CD4-positive, alpha-beta T cell treated with Interleukin-17A for 1 hour (primary cell): ENCODE results near the gene AFF3.
"Not testable (repeated sequence)": the region's sequence is repeated elsewhere in the genome, so short reads cannot be mapped to it uniquely, and the experiment has no call there.

Source experiments
- DNase-seq: peaks from one replicate; pipeline ENCODE4 v3.0.0-alpha.2; 2020

Gene AFF3

GRCh38 chr2:99776206-99776905, 366.0 kb downstream of the AFF3 start:
- no peak for DNase-seq

GRCh38 chr2:99775585-99775984, 366.8 kb downstream of the AFF3 start:
- DNase-seq: no peak

DNA sequence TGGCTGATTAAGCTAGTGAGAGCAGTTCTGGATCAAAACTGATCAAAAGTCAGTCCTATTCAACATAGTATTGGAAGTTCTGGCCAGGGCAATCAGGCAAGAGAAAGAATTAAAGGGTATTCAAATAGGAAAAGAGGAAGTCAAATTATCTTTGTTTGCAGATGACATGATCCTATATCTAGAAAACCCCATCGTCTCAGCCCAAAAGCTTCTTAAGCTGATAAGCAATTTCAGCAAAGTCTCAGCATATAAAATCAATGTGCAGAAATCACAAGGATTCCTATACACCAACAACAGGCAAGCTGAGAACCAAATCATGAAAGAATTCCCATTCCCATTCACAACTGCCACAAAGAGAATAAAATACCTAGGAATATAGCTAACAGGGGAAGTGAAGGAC, 368.7 kb downstream of the AFF3 start:
- not testable (repeated sequence) for DNase-seq

DNA sequence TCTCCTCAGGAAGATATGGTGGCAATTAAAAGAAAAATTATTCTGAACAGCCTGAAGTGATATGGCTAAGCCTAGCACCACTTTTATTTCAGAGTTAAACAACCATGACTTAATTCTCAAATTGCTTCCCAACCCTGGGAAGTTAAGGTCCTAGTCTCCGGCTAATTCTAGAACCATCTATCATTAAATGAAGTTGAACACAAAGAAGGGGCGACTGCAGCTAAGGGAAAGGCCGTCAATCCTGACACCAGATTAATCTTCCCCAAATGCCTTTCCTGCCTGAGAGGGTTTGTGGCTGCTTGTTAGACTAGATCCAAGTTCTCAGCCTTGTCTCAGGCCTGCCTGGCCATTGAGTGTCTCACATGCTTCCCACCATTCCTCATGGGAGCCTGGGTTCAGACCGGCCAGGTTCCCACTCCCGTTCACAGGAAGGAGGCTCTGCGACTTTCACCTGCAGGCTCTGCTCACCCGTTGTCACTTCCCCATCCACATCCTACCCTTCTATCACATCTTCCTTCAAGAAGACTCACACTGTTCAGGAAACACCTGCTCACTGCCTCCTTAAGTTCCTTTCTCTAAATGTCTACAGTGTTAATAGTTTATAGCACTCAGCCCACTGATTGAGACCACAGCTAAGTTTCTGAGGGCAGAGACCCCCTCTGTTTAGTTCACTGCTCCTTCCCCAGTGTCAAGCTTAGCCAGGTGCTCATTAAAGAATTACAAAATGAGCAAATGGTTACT, 369.6 kb downstream of the AFF3 start:
- DNase-seq: no peak

DNA sequence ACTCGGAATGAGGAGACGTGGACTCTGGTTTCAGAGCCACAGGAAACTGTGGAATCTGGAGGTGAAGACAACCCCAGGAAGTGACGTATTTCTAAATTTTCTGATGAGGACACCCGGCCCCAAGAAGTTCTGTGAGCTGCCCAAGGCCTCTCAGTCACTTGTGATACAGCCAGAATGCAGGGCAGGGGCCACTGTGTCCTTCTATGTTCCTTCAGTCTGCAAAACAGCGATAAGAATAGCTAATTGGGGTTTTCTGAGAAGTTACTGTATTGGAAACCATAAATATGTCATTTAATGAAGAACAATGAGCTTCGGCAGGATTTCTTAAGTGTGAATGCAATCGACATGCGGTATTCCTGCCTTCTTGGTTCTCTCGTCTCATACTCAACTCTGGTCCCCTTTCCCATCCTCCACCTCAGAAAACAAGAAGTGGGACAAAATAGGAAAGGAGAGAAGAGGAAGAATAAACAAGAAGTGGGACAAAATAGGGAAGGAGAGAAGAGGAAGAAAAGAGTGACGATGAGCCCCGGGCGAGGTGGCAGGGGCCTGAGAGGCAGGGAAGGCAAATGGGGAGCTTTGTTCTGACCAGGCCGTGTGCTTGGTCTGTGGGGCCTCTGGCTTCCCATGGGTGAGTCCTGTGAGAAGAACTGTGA, 370.6 kb downstream of the AFF3 start:
- peak; percentile 4 for DNase-seq

DNA sequence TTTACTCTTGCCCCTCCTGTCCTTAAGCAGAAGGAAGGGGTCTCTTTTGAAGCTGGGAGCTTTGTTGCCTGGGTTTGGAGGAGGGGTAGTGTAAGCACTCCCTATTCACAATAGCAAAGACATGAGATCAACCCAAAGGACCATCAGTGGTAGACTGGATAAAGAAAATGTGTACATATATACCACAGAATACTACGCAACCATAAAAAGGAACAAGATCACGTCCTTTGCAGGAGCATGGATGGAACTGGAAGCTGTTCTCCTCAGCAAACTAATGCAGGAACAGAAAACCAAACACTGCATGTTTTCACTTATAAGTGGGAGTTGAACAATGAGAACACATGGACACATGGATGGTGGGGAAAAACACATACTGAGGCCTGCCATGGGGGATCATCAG, 371.5 kb downstream of the AFF3 start:
- no peak for DNase-seq

- DNase-seq: no peak
Measured at GRCh38 chr2:99765731-99766318, 376.6 kb downstream of the AFF3 start.

DNA sequence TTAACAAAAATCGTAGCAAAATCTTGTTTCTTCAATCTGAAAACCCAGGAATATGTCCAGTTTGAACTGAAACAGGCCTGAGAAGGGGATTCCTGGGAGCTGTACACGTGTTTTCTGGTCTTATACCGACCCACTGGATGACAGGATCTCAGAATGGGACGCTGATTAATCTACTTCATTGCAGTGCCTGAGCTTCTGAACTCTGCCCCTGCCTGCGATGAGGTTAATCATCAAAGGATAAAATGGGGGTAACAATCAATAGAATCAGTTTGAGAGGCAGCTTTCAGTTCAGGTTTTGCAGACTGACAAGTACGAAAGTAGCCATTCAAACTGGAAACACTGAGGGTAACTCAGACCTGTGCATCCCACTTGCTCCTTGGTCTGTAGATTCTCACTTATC, 378.6 kb downstream of the AFF3 start:
- no peak for DNase-seq

DNA sequence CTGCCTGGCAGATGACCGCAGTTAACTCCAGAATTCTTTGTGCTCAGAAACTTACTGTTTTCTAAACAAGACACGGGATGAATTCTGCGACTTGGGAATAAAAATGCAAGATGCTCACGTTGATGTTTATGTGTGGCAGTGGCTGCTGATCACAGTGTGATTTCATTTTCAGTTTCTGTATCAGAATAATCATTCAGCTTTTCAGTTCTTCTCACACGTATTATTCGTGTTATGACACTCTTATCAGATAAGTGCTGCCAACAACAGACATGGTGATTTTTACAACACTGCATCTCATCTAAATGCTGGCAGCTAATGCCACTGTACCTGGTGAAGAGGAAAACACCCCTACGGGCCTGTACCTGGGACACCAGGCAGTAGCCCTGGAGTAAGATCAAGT, 379.7 kb downstream of the AFF3 start:
- DNase-seq: no peak

DNA sequence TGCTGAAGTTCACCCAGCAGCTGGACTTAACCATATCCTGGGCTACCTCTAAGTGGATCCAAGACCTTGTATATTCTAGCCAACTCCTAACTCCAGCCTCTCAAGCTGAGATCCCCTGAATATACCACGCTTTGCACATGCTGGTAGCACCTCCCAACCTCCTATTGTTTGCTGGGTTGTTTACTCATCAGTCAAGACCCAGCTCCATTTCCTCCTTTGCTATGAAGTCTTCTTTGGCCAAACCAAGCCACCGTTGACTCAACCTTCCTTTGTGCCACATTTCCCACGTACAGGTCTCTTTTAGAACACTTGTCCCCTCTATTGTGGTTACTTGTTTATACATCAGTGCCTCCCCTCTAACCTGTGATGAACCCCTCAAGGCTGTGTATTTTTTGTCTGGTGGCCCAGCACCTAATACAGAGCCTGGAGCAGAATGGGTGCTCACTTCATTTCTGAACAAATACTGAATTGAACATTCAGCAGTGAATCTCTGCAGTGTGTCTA, 384.7 kb downstream of the AFF3 start:
- no peak for DNase-seq

DNA sequence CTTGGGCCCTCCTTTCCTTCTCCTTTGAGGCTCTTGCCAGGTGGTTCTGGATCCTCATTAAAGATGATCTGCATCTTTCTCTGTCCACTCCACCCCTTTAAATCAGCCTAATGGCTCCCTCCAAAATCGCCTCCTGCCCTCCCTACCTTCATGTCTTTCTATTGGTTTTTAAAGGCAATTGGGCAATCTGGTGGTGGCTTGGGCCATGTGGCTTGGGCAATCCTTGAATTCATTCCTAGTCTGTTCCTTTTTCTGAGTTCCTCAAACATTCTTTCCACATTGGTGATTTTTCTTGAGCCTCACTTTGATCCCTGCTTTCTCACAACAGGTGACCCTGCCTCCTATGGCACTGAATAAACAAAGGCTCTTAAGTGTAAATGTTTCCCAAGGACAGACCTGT, 386.3 kb downstream of the AFF3 start:
- DNase-seq: no peak

- DNase-seq: no peak
Measured at GRCh38 chr2:99754210-99754609, 388.2 kb downstream of the AFF3 start.

- DNase-seq: no peak
Measured at GRCh38 chr2:99753505-99753904, 388.9 kb downstream of the AFF3 start.

GRCh38 chr2:99748344-99748743, 394.0 kb downstream of the AFF3 start:
- no peak for DNase-seq

DNA sequence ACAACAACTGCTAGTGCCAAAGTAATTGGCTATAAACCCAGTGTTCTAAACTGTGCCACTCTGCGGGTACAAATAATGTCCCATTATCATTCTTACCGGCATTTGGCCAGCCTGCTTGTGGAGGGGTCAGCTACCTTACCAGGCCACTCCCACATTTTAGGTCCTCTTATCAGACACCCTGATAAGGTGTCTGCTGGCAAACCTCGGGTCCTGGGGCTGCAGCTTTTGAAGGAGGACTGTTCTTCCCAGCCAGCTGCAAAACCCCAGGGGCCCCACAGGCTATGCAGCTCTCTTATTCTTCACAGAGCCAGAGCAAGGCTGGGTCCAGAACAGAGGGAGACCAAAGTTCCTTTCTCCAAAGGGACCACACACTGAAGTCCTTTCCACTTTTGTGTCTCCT, 394.5 kb downstream of the AFF3 start:
- no peak for DNase-seq

DNA sequence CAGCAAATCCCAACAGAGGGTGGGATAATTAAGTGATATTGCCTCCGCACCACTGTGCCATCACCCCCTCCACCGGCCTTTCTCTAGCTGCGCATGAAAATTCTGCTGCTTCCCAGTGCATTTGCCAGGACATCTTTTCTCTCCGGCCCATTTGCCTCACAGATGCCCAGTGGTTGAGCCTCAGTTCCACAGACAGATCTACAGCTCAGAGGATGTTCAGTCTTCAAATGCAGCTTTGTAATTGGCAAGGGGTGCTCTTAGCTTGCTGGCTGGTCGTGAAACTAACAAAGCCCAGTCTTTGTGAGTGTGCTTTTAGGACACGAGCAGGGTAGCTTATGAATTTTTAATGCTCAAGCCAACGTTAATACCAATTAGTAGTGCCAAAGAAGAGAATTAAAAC, 399.2 kb downstream of the AFF3 start:
- DNase-seq: no peak

DNA sequence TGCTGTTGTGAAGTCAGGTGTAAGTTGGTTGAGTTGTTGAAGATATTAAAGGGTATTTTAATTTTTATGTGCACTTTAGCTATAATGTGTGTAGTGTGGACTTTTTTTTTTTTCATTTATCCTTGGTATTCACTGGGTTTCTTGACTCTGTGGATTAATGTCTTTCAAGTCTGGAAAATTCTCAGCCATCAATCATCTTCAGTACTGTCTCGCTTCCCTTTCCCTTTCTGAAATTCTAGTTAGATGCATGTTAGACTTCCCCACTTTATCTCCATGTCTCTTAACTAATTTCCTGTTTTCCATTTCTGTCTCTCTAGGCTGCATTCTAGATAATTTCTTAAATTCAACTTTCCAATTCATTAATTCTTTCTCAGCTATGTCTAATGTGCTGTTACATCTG, 404.9 kb downstream of the AFF3 start:
- DNase-seq: no peak

DNA sequence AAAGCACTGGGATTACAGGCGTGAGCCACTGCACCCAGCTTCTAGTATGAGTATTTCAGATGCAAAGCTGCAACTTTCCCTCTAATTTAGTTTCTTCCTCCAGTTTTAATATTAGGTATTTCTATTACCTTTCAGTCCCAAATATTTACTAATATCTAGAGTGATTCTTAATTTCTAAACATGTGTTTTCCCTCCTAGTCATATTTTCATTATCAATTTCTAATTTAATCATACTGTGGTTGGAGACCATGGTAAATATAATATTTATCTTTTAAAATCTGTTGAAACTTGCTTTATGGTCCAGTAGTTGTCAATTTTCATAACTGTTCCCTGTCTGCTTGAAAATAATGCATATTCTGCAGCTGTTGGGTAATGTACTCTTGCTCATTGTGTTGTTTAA, 406.6 kb downstream of the AFF3 start:
- DNase-seq: no peak

DNA sequence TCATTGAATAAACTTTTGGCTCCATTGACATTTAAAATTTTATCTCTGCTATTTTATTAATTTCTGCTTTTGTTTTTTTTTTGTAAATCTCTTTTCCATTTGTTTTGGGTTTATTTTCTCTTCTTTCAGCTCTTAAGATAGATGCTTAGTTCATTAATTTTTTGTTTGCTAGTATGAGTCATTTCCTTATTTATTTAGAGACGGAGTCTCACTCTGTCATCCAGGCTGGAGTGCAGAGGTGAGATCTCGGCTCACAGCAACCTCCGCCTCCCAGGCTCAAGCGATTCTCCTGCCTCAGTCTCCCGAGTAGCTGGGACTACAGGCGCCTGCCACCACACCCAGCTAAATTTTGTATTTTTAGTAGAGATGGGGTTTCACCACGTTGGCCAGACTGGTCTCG, 407.1 kb downstream of the AFF3 start:
- DNase-seq: not testable (repeated sequence)

DNA sequence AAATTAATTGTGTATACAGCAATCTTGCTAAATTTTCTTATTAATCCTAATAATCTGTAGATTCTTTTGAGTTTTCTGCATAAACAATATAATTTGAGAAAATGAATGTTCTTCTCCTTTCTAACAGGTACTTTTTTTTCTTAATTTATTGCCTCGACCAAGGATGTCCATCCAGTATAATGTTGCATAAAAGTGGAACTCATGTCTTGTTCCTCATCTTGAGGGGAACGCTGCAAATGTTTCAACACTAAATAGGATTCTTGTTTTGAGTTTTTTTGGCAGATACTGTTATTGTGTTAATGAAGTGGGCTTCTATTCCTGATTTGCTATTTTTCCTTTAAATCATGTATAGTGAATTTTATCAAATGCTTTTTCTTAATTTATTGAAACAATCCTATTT, 408.2 kb downstream of the AFF3 start:
- DNase-seq: no peak

- no peak for DNase-seq
Measured at GRCh38 chr2:99729104-99730025, 413.0 kb downstream of the AFF3 start.

- DNase-seq: no peak
Measured at GRCh38 chr2:99728166-99728565, 414.2 kb downstream of the AFF3 start.

DNA sequence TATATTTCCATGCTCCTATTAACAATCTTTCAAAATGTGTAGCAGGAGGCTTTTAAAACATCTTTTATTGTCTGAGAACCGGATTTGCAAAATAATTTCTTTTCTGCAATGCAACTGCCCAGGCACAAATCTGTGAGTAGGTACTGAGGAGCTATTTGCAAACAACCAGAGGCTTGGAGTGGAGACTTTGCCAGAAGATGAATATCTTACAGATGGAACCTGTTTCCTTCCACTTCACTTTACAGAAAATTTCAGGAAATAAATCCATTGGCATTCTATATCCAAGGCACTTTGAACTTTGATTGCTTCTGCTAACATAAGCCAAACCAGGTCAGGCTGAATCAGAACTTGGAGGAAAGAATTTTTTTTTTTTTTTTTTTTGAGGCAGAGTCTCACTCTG, 415.2 kb downstream of the AFF3 start:
- no peak for DNase-seq
